Inflammatory macrophage treated with lipopolysaccharide for 4 hours (primary cell): ENCODE measurements around the gene DGCR2.
A peak's percentile ranks its signal among the peaks of the same experiment; 100 is the strongest.
"Not testable (repeated sequence)": the region's sequence is repeated elsewhere in the genome, so short reads cannot be mapped to it uniquely, and the experiment has no call there.

Source experiments
- DNase-seq: peaks from one replicate; pipeline ENCODE4 v3.0.0-alpha.2; 2020

DGCR2 gene

DNA sequence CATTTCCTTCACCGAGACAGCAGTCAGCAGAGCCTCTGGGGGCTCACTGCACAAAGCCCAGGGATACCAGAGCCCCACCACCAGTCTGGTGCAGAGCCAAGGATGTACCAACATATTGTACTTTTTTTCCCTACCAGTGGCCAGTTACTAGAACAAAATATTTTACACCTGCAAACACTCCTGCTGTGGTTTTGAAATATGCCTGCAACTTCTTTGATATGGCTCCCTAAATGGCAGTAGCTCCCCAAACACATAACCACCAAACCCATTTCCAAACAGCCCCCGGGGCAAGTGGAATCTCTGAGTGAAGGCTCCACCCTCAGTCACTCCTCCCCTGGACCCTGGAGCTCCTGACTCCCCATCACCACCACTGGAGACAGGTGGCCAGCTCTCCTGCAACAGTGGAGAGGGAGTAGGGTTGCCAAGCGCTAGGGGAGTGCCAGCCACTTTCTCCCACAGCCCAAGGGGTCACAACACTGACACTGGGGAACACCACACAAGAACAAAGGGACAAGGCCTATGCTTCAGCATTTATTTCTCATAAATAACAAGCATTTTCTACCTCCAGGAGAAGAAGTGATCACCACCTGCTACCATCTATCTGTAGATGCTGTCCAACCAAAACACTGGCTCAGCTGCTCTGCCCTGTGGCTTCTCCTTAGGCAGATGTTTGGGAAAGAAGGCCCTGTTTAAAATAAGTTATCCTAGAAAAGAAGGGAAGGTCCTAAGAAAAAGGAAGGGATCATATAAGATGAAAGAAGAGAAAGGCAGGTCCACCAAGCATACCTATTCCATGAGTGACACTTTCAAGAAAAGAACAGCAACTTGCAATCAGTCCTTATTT, 15.1 kb downstream of the DGCR2 start:
- no peak for DNase-seq

GRCh38 chr22:19105867-19106802, 16.1 kb downstream of the DGCR2 start:
- no peak for DNase-seq

DNA sequence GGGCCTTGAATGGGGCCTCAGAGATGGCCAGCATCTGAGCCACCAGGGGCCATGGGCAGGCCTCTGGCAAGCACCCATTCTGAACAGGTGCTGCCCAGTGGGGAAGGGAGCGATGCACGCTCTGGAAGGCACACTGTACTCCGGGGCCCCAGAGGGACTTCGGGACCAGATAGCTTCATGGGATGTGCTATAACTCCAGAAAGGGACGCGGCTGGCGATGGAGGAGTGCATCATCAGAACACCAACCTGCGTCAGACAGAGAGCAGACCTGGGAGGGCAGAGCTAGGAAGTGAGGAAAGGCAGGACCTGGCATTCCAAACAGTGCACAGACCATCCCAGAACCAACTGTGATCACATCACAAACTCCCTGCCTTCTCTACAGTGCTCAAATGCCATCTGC, 16.8 kb downstream of the DGCR2 start:
- DNase-seq = no peak

- DNase-seq = no peak
Measured at GRCh38 chr22:19103880-19104821, 18.1 kb downstream of the DGCR2 start.

DNA sequence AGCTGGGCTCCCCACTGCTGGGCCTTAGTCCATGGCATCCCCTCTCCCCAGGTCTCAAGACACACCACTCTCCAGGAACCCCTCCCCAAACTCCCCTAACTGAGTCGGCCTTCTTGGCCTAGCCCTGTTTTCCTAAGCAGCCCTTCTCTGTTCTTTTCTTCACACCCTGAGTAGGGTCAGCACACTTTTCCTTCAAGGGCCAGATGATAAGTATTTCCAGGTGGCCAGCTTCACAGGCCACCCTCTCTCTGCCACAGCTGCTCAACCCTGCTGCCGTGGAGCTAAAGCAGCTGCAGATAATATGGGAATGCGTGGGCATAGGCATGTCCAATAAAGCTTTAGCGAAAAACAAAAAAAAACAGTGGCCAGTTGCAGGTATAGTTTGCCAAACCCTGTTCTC, 24.1 kb downstream of the DGCR2 start:
- DNase-seq = no peak

- no peak for DNase-seq
Measured at GRCh38 chr22:19097518-19097917, 24.7 kb downstream of the DGCR2 start.

DNA sequence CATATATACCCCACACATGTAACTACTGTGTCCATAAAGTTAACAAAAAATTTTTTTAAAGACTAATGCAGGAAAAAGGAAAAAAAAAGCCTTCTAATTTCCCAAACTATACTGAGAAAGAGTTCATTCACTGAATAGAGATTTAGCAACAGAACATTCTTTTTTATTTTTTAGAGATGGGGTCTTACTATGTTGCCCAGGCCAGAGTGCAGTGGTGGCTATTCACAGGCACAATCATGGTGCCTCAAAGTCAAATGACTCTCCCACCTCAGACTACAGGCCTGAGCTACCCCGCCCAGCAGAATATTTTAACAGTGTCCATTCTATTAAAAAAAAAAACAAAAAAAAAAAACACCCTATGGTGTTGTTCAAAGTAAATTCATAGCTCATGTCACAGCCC, 25.7 kb downstream of the DGCR2 start:
- no peak for DNase-seq

- no peak for DNase-seq
Measured at GRCh38 chr22:19094393-19094997, 27.7 kb downstream of the DGCR2 start.

DNA sequence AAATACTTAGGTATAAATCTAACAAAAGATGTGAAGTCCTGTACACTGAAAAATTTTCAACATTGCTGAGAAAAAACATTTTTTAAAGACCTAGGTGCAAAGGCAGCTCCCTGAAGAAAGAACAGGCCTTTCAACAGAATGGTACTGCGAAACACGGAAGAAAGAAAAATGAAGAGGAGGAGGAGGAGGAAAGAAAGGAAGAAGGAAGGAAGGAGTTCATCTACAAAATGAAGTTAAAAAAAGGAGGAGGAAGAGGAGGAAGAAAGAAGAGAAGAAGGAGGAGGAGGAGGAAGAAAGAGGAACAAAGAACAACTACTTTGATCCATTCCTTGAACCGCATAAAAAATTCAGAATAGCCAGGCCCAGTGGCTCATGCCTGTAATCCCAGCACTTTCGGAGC, 29.5 kb downstream of the DGCR2 start:
- no peak for DNase-seq

DNA sequence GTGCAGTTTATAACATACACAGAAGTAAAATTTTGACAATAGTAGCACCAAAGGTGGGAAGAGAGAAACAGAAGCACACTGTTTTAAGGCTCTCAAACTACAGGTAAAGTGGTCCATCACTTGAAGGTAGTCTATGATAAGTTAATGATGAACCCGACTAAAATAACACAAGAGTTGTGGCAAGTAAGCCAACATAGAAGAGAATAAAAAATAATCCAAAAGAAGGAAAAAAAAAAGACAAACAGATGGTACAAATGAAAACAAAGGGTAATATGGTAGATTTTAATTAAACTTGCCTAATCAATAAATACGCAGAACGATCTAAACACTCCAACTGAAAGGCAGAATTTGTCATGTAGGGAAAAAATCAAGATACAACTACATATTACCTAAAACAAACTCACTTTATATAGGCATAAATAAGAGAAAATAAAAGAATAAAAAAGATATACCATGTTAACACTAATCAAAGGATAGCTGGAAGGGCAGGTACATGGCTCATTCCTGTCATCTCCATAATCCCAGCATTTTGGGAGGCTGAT, 31.6 kb downstream of the DGCR2 start:
- no peak for DNase-seq

- DNase-seq = no peak
Measured at GRCh38 chr22:19090183-19090582, 32.0 kb downstream of the DGCR2 start.

DNA sequence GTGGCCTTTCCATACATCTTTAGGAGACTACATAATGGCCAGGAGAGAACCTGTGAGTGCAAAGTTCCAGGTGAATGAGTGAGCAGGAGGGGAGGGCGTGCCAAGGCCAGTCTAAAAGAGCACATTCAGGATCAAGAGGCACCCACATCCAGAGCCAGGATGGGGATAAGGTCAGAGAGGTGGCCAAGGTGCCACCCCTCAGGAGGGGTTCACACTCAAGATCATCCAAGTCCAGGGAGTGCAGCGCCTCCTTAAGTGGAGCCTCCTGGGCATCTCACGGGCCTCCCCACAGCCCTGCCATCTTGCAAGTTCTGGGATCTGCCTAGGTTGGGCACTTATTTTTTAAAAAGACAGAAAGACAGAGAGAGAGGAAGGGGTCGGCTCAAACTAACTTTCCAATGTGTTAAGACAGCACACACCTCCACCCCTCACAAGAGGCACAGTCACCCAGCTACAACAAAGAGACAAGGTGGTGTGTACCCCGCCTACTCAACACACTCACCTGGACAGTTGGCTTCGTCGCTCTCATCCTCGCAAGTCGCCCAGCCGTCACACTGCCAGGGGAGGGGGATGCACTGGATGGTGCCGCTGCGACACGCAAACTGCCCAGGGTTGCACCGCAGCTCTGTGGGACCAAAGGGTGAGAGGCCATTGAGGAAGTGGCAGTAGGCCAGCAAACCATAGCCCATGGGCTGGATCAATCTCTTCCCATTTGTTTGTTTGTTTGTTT, 33.2 kb downstream of the DGCR2 start:
- no peak for DNase-seq

GRCh38 chr22:19086896-19087295, 35.3 kb downstream of the DGCR2 start:
- DNase-seq = peak; percentile 47

- peak; percentile 66 for DNase-seq
Measured at GRCh38 chr22:19086417-19086816, 35.8 kb downstream of the DGCR2 start.

DNA sequence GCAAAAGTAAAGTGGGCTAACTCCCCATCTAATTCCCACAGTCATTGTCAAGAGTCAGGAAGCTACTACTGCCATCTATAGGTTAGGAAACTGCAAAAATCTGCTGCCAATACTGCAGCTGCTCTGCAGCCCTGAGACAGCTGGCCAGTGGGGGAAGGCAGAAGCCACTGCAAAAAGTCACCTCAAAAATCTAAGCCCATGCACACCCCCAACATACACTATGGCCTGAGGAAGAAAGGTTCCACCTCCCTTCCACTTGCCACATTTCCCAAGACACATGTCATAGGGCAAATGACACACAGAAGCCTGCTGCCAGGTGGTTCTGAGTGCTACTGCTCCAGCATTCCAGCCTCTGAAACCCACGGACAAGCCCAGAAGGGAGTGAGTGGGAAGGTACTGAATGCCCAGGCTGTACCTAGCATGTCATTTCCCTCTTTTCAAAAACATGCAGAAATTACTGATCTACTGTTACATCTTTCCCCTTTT, 36.9 kb downstream of the DGCR2 start:
- peak; percentile 44 for DNase-seq

GRCh38 chr22:19084586-19084985, 37.6 kb downstream of the DGCR2 start:
- DNase-seq = not testable (repeated sequence)

GRCh38 chr22:19084126-19084525, 38.1 kb downstream of the DGCR2 start:
- DNase-seq = not testable (repeated sequence)

- no peak for DNase-seq
Measured at GRCh38 chr22:19082793-19083192, 39.4 kb downstream of the DGCR2 start.

- no peak for DNase-seq
Measured at GRCh38 chr22:19082101-19082500, 40.1 kb downstream of the DGCR2 start.

DNA sequence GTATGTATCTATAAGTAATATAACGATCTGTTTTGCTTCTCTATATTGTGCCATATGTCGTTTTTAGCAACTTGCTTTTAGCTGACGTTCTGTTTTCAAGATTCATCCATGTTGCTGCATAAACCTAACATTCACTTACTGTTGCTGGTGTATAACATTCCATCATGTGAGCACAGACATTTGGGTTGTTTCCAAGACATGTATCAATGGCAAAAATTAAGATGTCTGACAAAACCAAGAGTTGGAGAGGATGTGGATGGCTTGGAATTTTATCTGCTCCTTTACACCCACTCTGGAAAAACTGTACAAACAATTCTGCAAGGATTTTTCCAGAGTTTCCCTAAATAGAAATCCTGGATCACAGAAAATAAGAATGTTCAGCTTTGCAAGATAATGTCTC, 40.9 kb downstream of the DGCR2 start:
- DNase-seq = no peak

DNA sequence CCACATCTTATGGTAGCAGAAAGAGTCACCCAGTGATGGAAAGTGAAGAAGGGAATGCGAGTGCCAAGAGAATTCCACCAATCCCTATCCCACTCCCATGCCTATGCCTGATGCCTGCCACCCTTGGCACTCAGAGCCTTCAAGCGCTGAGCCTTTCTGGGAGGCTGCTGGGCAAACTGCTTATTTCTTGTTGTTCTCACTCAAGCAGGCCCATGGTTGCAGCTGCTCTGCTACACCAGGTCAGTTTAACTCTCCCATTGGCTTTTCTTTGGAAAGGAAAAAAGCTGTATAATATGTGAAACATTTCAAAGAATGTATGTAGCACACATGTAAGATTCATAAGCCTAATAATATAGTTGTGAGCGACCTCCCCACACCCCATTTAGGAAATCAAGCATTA, 41.4 kb downstream of the DGCR2 start:
- DNase-seq = no peak
